OCI-LY7 (cell line): ENCODE data around the gene ANKRD33B.

Experiments
- CTCF ChIP-seq: fragments of 200-600 bp; sonication (generic); conservative IDR thresholded peaks from 2 replicates; pipeline ENCODE4 v1.5.1; 2014; ENCODE audit warnings: mild to moderate bottlenecking, antibody characterized with exemption, low read length, moderate library complexity, mixed read lengths
- EZH2phosphoT487 ChIP-seq: fragments of 200-600 bp; sonication (generic); IDR thresholded peaks from 2 replicates; pipeline ENCODE4 v1.6.1; 2018; ENCODE audit warnings: low read depth, borderline replicate concordance, mild to moderate bottlenecking, mixed run types, antibody characterized with exemption, low read length, moderate library complexity, mixed read lengths

- no peak for TF ChIP-seq CTCF
- no peak for TF ChIP-seq EZH2phosphoT487
Observed at GRCh38 chr5:10595672-10596309, 31.9 kb downstream of the ANKRD33B start.
